ENCODE measurements around the gene MALSU1.

- TF ChIP-seq POLR2A (IDR thresholded peaks at IDR 0.05) (no peak), EP300 (IDR thresholded peaks at IDR 0.05) (no peak)
Measured at GRCh38 chr7:23261843-23262452, 37.2 kb upstream of the MALSU1 start.

All from ovary (tissue), 1 donor.